ENCODE measurements around the gene ZNF485. TPM values are rescaled to one million over a fixed set of nuclear protein-coding genes. Genes with fewer than 3 reads are reported as not detected.
"Not testable (repeated sequence)": the region's sequence is repeated elsewhere in the genome, so short reads cannot be mapped to it uniquely, and the experiment has no call there.

ZNF485 gene
- 1 to 10 TPM; 1.4 to 3.1 (median 1.8) TPM for polyA plus RNA-seq

- H3K27ac ChIP-seq (ENCODE audit: low read depth, low read length): no peak within 1 kb of the TSS
- WGBS, 3 donors: 1 to 3% (median 2%) methylated on average over 57 to 58 of the region's 58 CpGs
These were observed at the start of gene ZNF485 for GRCh38 chr10:43606323-43607198. ZNF485 (plus strand) TSS chr10:43606438; CDS start chr10:43607051, 613 bp downstream.

- H3K27ac ChIP-seq (ENCODE audit: low read depth, low read length): no peak overlapping the region
- WGBS, 3 donors: 95 to 98% (median 96%) methylated on average over 4 of the region's 4 CpGs
These were observed 49.0 kb upstream of the ZNF485 start for GRCh38 chr10:43557214-43557613.

DNA sequence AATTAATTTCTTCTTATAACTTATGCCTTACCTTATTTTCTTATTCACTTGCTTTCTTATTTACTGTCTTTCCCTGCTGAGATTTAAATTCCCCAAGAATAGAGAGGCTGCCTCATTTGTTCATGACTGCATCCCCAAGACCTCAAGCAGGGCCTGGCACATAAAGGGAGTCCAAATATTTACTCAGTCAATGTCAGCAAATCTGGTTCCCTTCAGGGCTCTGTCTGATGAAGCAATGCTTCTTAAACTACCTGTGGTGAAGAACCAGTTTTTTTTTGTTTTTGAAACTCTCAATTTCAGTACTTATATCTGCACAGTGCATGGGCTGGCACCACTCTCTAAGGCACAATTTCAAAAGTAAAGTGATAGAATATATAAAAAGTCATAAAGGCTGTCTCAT lies 36.6 kb upstream of the ZNF485 start:
- H3K27ac ChIP-seq (ENCODE audit: low read depth, low read length): no peak overlapping the region

DNA sequence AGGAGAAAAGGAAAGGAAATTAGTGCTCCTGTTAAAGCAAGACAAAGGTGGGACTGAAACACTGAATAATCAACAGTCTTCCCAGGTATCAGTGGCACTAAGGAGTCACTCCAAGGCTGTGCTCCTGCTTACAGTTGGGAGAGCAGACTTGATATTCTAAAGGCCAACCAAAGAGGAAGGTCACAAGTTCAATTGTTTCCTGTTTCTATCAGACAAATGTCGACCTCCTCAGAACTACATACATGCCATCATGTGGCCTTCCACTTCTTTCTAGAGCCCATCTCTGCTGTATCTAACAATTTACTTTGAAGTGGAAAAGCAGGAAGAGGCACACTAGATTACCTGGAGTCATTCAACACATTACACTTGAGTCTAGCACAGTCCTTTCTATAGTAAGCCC lies 35.3 kb upstream of the ZNF485 start:
- no peak overlapping the region for H3K27ac ChIP-seq (ENCODE audit: low read depth, low read length)
- WGBS, 3 donors: 36 to 72% (median 40%) methylated on average over 1 of the region's 1 CpG

GRCh38 chr10:43573250-43574000 lies 32.8 kb upstream of the ZNF485 start:
- 53 to 59% (median 58%) methylated on average over 14 of the region's 14 CpGs for WGBS, 3 donors
- H3K27ac ChIP-seq (ENCODE audit: low read depth, low read length): no peak overlapping the region

DNA sequence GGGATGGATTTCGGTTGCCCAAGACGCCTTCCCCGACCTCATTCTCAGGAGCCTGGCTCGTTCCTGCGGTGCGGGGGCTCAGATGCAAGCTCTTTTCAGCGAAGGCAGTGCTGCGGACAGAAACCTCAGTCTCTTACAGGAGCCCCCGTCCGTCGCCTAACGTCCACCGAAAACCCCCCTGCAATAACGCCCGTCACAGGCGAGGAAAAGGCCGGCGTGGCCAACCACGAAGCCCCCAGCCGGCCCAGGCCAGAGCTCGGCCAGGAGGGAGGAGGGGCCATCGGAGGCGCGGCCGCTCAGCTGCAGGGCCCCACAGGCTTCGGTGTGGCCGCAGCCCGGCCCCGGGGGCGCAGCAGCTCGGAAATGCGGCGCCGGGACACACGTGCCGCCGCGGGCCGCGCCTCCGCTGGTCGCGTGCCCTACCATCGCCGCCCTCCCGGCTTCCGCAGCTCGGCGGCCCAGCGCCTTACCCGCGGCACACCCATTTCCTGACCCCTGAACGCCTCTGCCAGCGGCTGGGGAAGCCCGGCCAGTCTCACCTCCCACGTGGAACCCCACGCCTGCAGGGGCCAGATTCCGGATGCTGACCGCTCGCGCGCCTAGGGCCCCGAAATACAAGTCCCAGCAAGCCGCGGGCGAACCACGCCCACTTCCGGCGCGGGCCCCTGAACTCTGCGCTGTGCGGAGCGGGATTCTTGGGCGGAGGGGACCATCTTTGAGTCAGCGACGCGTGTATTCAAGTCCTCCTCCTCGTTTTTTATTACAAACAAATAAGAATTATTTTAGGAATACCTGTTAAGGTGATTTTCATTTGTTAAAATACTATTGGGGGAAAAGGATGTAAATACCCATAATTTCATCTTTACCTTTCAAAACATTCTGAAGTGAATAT lies 32.0 kb upstream of the ZNF485 start, which contains the start of gene ZNF239:
Gene ZNF239, minus strand, starts transcription at position 616 of the 892 bp plus-strand sequence. CDS start 16,537 bp downstream, outside the sequence.
- no peak within 1 kb of the TSS for H3K27ac ChIP-seq (ENCODE audit: low read depth, low read length)
- WGBS, 3 donors: 4 to 11% (median 8%) methylated on average over 62 to 78 of the region's 78 CpGs

- WGBS, 3 donors: 83 to 93% (median 89%) methylated on average over 8 of the region's 8 CpGs
- H3K27ac ChIP-seq (ENCODE audit: low read depth, low read length): no peak overlapping the region
These were observed 31.3 kb upstream of the ZNF485 start for GRCh38 chr10:43574906-43575305.

DNA sequence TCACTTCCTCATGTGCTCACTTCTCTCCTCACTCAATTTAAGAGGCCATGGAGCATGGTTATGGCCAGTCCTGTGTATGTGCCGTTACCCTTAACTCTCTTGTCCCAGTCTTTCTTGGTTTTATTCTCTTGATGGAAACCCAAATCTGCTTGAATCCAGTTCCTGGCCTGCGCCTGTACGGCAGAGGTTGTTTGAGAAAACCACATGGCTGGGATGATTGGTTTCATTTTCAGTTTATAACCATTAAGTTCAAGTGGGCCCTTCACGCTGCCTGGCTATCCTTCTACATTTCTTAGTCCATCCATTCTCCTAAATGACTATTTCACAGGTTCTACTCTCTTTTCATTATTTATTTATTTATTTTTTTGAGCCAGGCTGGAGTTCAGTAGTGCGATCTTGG lies 30.2 kb upstream of the ZNF485 start:
- no peak overlapping the region for H3K27ac ChIP-seq (ENCODE audit: low read depth, low read length)
- 90 to 97% (median 91%) methylated on average over 5 of the region's 5 CpGs for WGBS, 3 donors

DNA sequence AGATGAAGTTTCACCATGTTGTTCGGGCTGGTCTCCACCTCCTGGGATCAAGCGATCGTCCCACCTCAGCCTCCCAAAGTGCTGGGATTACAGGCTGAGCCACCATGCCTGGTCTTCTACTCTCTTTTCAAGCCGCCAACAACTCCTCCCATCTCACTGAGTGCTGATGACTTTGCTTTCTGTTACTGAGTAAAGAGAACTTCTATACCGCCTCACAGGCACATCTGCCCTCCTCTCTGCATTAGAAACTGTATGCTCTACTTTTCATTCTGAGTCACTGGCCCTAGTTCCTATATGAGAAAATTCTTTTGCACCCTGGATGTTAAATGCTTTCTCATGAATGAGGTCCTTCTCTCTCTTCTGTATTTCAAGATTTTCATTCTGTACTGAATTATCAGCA lies 29.7 kb upstream of the ZNF485 start:
- H3K27ac ChIP-seq (ENCODE audit: low read depth, low read length): no peak overlapping the region
- WGBS, 3 donors: 72 to 92% (median 91%) methylated on average over 5 of the region's 5 CpGs

- H3K27ac ChIP-seq (ENCODE audit: low read depth, low read length): no peak overlapping the region
- 70 to 92% (median 80%) methylated on average over 4 of the region's 4 CpGs for WGBS, 3 donors
These were observed 22.2 kb upstream of the ZNF485 start for GRCh38 chr10:43584051-43584450.

GRCh38 chr10:43585046-43585445 lies 21.2 kb upstream of the ZNF485 start:
- WGBS, 3 donors: 91 to 92% (median 92%) methylated on average over 5 of the region's 5 CpGs

DNA sequence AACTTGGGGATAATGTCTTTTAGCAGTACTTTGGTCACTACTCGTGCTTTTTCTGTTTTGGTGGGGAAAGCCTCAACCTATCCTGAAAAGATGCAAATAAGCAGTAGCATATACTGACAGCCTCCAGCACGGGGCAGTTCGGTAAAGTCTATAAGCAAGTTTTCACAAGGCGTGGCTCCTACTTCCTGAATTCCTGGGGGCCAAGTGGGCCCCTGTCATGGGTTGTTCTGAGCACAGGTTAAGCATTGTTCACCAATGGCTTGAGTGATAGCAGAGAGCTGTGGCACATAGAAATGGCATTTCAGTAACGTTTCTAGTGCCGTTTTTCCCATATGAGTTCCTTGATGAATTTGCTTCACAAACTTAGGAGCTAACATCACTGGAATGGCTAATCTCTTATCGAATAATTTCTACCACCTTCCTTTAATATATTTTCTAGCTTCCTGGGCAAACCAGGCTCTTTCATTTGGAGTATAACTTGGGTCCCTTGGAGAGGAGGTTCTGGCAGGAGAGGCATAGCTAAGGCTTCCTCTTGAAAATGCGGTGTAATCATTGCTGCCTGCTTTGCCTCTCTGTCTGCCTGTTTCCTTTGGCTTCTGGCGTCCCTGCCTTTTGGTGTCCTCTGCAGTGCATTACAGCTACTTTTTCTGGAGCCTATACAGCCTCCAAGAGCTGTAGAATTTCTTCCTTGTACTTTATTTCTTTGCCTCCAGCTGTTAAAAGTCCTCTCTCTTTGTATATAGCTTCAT lies 20.1 kb upstream of the ZNF485 start:
- 66 to 81% (median 74%) methylated on average over 9 of the region's 9 CpGs for WGBS, 3 donors
- no peak overlapping the region for H3K27ac ChIP-seq (ENCODE audit: low read depth, low read length)

More at GRCh38 chr10:43585046-43585445, 21.2 kb upstream of the ZNF485 start:
- no peak overlapping the region for H3K27ac ChIP-seq (ENCODE audit: low read depth, low read length)

GRCh38 chr10:43586730-43587115 lies 19.5 kb upstream of the ZNF485 start:
- WGBS, 3 donors: 68 to 81% (median 69%) methylated on average over 3 of the region's 3 CpGs
- not testable (repeated sequence) for H3K27ac ChIP-seq (ENCODE audit: low read depth, low read length)

GRCh38 chr10:43591303-43591904 lies 14.8 kb upstream of the ZNF485 start:
- WGBS, 3 donors: 79 to 90% (median 86%) methylated on average over 5 of the region's 5 CpGs
- no peak overlapping the region for H3K27ac ChIP-seq (ENCODE audit: low read depth, low read length)

GRCh38 chr10:43594944-43595589 lies 11.2 kb upstream of the ZNF485 start:
- no peak overlapping the region for H3K27ac ChIP-seq (ENCODE audit: low read depth, low read length)
- 12 to 20% (median 15%) methylated on average over 8 of the region's 8 CpGs for WGBS, 3 donors

DNA sequence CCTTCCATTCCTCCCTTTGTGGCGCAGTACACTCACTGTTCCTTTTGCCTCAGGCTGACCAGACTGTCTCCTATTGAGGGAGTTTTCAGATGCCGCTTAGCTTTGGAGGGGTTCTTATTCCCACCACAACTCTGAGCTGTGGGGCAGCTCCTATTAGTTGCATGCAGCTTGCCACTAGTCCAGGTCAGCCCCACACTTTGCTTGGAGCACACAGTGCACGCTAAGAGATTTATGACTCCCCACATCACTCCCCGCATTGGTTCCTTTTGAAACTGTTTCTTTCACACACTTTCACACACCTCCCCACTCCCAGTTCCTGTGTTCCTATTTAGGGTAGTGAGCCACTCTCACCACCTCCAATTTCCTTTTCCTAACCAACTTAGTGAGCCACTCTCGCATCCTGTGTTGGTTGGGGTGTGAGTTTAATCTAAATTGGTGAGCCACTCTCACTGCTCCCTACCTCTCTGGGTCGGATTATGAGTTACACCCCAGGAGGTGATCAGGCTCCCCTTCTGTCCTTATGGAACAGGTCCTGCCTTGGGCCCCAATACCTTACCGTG lies 10.4 kb upstream of the ZNF485 start:
- no peak overlapping the region for H3K27ac ChIP-seq (ENCODE audit: low read depth, low read length)
- WGBS, 3 donors: 45 to 77% (median 52%) methylated on average over 7 of the region's 7 CpGs

GRCh38 chr10:43596546-43596945 lies 9.7 kb upstream of the ZNF485 start:
- 81 to 87% (median 86%) methylated on average over 4 of the region's 4 CpGs for WGBS, 3 donors
- no peak overlapping the region for H3K27ac ChIP-seq (ENCODE audit: low read depth, low read length)

All from adipose tissue (tissue), 3 donors.